ENCODE data around the gene SHC3. TPM values are rescaled to one million over a fixed set of nuclear protein-coding genes. Genes with fewer than 3 reads are reported as not detected.

The SHC3 gene
- total RNA-seq, 1 experiment from 2014 or later = 1.8 TPM

DNA sequence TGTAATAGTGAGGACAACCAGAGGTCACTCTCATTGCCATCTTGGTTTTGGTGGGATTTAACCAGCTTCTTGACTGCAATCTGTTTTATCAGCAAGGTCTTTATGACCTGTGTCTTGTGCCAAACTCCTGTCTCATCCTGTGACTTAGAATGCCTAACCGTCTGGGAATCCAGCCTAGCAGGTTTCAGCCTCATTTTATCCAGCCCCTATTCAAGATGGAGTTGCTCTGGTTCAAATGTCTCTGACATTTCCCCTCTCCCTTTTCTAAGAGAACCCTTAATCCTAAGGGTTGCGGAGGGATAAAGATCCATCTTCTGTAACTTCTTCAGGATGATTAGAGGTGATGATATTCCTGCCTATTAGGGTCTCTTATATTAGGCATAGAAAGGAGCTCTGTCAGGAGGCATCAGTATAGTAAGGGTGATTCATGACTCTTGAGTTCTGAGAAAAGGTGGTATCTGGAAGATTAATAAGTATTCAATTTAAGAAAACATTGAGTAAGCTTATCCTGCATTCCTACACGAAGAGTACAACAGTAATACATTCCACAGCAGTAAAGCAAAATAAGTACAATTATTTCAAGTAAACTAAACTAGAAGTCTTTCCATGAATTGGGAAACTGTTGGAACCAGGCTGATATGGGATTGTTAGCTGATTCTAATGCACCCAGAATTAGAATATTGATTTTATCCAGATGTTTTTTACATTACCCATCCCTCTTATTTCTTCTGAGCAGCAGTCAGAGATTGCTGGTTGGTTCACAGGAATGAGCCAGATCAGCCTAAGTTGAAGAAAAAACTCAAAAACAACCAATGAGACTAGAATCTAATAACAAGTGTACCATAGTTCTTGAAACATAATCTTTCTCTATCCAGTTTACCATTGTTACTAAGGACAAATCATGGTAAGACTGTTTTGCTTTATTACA, 39.9 kb downstream of the SHC3 start:
- Histone ChIP-seq H2AFZ (ENCODE audit: low read length) (no peak overlapping the region), H3K18ac (ENCODE audit: insufficient read length, low read depth, low read length) (no peak overlapping the region), H2AK5ac (ENCODE audit: insufficient read length, low read length) (no peak overlapping the region), H3K79me1 (ENCODE audit: insufficient read depth, low read depth, low read length, poor library complexity, severe bottlenecking) (no peaks in the 10 kb centered on the region), H3K4me2 (ENCODE audit: insufficient read depth, insufficient read length, low read length) (no peak overlapping the region), H3K4ac (ENCODE audit: low read depth, low read length) (no peak overlapping the region), H3K23me2 (ENCODE audit: insufficient read length, low read depth, low read length, poor library complexity, severe bottlenecking) (no peaks in the 10 kb centered on the region), H3K4me1 (ENCODE audit: insufficient read depth, low read length) (peaks cover 4% of the 10 kb centered on the region; the same call in 1 of the 2 replicates), H3K9ac (ENCODE audit: extremely low read depth, insufficient read length, low read length) (no peak overlapping the region), H3T11ph (ENCODE audit: low read length) (no peak overlapping the region), H2BK120ac (ENCODE audit: low read depth, low read length, poor library complexity, severe bottlenecking) (no peak overlapping the region), H3K27ac (ENCODE audit: insufficient read length, low read depth, low read length) (no peak overlapping the region), H2BK15ac (ENCODE audit: low read depth, low read length) (no peak overlapping the region), H3K27me3 (ENCODE audit: insufficient read depth, low read length) (no peaks in the 10 kb centered on the region), H2BK20ac (ENCODE audit: low read depth, low read length, poor library complexity, severe bottlenecking) (no peak overlapping the region), H3K23ac (ENCODE audit: insufficient read length, low read depth, low read length) (no peak overlapping the region), H2BK5ac (ENCODE audit: insufficient read length, low read length) (no peak overlapping the region), H3K14ac (ENCODE audit: insufficient read depth, low read length) (no peak overlapping the region), H4K5ac (ENCODE audit: insufficient read length, low read depth, low read length) (no peak overlapping the region), H4K20me1 (ENCODE audit: control insufficient read depth, insufficient read depth, insufficient read length) (no peaks in the 10 kb centered on the region), H4K91ac (ENCODE audit: insufficient read length, low read depth, low read length) (no peak overlapping the region), H3K9me3 (ENCODE audit: control insufficient read depth, low read depth, low read length) (no peaks in the 10 kb centered on the region), H3K56ac (ENCODE audit: insufficient read length, low read depth, low read length) (no peak overlapping the region), H3K79me2 (ENCODE audit: insufficient read depth, low read length) (no peaks in the 10 kb centered on the region), H2BK12ac (ENCODE audit: insufficient read length, low read depth, low read length) (no peak overlapping the region), H4K8ac (replicated peaks; ENCODE audit: insufficient read length, low read depth, low read length) (no peak overlapping the region)
- no CpG with 5 or more reads among the region's 3 CpGs for WGBS (ENCODE audit: extremely low coverage, insufficient read length, low lambda C conversion rate)
- no peak overlapping the region for H3K27ac Mint-ChIP-seq
- peaks cover 4 to 14% of the 10 kb centered on the region in 2 experiments for H3K4me1 Mint-ChIP-seq
- TF ChIP-seq, protein P1, sequence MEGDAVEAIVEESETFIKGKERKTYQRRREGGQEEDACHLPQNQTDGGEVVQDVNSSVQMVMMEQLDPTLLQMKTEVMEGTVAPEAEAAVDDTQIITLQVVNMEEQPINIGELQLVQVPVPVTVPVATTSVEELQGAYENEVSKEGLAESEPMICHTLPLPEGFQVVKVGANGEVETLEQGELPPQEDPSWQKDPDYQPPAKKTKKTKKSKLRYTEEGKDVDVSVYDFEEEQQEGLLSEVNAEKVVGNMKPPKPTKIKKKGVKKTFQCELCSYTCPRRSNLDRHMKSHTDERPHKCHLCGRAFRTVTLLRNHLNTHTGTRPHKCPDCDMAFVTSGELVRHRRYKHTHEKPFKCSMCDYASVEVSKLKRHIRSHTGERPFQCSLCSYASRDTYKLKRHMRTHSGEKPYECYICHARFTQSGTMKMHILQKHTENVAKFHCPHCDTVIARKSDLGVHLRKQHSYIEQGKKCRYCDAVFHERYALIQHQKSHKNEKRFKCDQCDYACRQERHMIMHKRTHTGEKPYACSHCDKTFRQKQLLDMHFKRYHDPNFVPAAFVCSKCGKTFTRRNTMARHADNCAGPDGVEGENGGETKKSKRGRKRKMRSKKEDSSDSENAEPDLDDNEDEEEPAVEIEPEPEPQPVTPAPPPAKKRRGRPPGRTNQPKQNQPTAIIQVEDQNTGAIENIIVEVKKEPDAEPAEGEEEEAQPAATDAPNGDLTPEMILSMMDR (conservative IDR thresholded peaks at IDR 0.05) = no peak
- peaks cover 1% of the 10 kb centered on the region; the same call in 1 of the 2 replicates for H3K27me3 Mint-ChIP-seq (ENCODE audit: low read depth)
- peaks cover 0 to 9% (median 5%) of the 10 kb centered on the region in 3 experiments; a peak in 4 of 7 replicates for H3K36me3 Mint-ChIP-seq (ENCODE audit: insufficient read depth in 1 of 3, low read depth in 3 of 3)
- H3K9me3 Mint-ChIP-seq = peaks cover 9 to 22% of the 10 kb centered on the region in 2 experiments; a peak in 4 of 5 replicates
- no peak overlapping the region for H3K4me3 Mint-ChIP-seq
- DNase-seq = no peak

Measured in H9 (cell line).